GM18858 (cell line): Measurements from ENCODE around the gene HOXA11.

ENCODE experiments used
- ATAC-seq: cut with Tn5 transposase; IDR thresholded peaks from one replicate; pipeline ENCODE4 v1.9.1; 2021; ENCODE audit not compliant: unreplicated experiment

HOXA11 gene

DNA sequence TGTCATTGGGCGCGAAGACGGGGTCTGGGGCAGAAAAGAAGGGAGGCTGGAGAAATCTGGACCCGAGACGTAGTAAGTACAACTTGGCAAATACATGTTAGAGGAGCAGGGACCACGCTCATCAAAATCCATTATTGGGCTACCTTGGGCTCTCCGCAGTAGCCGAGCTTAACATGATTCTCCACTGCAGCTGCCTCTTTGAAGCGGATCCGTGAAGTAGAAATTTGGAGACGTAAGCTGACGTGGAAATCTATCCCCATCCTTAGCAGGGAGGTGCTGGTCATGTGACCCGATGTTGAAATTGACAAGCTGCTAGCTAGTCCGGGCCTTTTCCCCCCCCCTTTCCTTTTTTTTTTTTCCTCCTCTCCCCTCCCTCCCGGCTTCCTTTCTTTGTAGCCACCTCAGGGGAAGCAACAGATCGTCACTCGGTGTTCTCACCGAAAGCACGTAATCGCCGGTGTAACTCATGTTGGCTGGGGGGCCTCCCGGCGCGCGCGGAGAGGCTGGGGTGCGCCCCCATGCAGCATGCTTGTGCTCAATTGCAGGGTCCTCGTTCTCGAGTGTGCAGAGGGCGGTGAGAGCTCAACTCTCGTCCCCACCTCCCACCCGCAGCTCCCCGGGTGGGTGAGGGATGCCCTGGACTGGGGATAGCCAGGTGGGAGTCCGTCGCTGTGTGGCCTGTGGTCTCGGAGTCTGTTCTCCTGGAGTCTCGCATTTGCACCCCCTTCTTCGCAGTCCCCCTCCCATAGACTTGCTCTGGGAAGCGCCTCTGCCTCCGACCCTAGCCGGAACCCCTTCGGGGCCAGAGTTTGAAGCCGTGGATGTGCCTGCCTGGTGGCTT lies at the start of gene HOXA11:
Gene HOXA11, minus strand, starts transcription at position 220 of the 841 bp plus-strand sequence. Its CDS starts 88 bp downstream, at position 132.
- no peak for ATAC-seq

DNA sequence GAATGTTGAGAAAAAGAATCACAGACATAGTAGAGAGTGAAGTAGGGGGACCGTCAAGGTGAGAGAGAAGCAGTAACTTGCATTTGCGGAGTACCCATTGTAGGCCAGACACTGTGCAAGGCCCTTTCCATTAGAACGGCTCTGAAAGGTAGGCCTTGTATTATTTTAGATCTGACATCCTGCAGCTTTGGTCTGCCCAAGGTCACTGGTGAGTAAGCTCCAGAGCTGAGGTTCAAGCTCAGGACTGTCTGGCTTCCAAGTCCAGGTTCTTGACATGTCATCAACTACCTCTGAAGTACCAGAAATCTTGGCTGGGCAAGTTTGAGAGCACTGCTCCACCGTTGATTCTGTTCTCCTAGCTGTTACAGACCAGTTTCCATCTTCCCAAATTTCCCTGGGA lies 44.4 kb upstream of the HOXA11 start:
- ATAC-seq: no peak

DNA sequence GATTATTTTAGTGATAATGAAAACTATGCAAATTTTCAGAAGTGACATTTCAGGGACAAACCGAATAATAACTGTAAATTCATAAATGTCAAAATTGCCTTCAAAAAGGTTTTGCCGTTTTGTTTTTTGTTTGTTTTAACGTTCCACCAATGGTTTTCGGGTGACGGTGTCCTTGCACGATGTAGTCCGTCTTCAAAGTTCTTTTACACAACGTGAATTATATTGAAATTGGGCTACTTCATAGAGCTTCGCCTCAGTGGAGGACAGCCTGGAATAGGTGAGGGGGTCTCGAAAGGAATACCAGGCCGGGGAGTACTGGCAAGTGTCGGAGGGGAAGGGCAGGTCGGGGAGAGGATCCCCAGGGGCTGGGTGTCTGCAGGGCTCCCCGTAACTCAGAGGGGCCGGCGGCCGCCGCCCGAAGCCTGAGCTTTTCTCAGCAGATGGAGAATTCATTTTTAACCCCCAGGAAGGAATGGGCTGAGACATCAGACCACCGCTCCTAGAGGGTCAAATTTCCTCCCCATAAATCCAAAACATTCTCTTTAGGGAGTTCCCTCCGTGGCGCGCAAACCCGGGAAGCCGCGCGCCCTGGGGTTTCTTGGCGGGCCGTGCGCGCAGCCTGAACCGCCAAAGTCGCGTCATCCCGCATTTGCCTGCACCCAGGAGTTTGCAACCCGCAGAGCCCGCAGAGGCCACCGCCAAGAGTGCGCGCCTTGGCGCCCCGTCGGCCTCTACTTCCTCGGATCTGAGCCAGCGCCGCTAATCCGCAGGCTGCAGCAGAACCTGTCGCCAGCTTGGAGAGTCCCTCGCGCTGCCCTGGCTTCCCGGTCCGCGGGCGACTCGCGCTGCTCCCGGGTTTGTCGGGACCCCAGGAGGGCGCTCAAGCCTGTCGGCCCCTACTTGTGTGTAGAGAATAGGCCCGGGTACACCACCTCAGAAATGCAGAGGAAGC lies 40.2 kb upstream of the HOXA11 start:
- no peak for ATAC-seq

DNA sequence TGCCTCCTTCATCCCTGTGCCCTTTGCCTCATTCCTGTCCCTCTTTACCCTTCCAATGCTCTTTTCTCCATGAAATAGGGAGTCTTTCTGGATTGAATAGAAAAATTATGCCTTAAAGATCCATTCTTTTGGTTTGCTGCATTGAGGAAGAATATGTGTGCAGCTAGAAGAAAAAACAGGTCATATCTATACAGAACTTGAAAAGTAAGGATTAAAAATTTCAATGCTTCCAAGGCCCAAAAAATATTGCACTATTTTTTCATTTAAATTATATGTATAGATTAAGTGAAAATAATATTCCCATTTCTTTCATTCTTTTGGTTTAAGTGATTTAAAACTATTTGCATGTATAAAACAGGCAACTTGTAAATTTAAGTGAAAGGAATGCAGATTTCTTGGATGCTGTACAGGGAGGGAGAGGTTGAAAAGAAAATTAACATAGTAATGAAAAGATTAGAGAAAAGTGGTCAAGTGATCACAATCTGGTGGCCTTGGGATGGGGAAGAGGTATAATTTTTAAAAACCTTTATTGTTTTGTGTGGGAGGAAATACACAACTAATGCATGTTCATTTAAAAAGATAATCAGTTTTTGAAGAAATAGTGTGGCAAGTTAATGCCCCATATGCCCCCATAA lies 39.0 kb upstream of the HOXA11 start:
- ATAC-seq: no peak

DNA sequence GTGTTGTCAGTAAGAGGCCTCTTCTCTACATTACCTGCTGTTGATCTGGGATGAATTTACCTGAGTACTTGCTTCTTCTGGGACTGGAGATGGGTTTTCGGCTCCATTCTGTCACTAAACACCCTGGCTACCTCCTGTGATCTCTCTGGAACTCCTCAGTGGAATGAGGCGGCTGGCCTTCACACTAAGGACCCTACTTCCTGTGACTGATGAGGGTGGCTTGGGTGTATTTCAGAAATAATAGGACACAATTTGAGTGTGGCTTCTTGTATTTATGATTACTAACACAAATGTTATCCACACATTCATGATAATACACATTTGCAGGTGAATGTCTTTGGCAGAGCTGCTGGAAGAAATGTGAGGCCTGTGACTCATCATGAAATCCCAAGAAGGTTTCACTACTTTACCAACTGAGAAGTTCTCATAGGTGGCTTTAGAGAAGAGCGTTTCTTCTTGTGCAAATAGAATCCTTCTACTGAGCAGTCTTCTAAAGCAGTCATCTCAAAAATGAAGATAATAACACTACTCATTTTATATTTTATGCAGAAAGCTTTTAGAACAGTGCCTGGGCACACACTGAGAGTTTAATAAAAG lies 36.3 kb upstream of the HOXA11 start:
- ATAC-seq: no peak

DNA sequence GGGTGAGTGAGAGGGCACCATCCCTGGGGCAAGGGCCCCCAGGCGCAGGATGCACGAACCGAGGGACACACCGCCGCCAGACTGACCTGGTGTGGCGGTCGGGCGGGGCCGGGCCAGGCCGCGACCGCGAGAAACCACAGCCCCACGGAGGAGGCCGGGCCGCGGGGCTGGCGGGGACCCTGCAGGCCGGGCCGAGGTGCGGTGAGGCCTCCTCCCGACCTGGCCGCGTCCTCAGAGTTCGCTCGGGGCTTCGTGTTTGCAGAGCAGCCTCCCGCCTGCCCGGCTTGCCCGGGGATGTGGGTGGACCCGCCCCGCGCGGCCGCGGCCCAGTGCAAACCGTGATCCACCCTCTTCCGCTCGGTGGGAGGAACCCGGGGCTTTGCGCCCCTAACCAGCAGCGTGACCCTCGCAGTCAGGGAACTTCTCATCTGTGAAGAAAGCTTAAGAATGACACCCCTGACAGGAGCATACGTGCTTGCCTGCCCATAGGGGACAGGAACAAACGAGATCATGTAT lies 35.5 kb upstream of the HOXA11 start:
- ATAC-seq: no peak

DNA sequence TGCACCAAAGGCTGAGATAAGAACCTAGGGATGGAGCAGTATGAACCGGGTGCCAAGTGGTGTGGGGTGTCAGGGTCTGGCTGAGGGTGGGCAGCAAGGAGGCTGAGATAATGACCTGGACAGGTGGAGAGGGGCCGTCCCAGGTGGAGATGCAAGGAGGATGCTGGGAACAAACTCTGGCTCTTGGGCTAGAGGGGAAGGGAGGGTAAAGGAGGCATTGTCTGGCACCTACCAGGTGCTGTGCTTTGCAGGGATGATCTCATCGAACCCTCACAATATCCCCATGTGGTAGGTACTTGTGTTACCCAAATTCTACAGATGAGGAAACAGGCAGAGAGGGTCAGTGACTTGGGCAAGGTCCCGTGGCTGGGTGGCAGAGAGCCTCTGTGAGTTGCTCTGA lies 34.8 kb upstream of the HOXA11 start:
- ATAC-seq: no peak

DNA sequence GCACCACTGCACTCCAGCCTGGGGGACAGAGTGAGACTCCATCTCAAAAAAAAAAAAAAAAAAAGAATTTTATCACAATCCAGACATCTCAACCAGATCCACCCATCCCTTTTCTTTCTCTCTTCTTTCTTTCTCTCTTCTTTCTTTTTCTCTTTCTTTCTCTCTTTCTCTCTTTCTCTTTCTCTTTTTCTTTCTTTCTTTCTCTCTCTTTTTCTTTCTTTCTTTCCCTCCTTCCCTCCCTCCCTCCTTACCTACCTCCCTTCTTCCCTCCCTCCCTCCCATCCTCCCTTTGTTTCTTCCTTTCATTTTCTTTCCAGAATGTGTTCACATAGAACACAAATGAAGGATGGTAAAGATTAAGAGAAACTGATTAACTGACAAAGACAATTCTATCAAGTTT lies 32.9 kb upstream of the HOXA11 start:
- ATAC-seq: no peak

DNA sequence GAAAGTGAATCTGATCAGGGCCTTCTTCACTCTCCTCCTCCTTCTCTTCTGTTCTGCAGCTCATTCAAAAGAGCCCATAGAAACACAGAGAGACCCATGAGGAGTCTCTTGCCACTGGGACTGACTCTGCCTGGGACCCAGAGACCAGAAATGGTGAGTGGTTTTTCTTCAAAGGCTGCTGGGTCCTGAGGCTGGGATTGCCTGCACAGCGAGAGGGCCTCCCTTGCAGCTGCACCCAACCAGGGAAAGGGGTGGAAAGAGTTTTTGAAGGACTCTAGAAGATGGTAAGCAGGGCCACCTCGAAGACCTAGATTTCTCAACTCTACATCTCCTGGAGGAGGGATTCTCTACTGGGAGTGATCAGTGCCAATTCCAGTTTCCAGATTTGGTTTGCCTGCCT lies 30.3 kb upstream of the HOXA11 start:
- ATAC-seq: no peak

DNA sequence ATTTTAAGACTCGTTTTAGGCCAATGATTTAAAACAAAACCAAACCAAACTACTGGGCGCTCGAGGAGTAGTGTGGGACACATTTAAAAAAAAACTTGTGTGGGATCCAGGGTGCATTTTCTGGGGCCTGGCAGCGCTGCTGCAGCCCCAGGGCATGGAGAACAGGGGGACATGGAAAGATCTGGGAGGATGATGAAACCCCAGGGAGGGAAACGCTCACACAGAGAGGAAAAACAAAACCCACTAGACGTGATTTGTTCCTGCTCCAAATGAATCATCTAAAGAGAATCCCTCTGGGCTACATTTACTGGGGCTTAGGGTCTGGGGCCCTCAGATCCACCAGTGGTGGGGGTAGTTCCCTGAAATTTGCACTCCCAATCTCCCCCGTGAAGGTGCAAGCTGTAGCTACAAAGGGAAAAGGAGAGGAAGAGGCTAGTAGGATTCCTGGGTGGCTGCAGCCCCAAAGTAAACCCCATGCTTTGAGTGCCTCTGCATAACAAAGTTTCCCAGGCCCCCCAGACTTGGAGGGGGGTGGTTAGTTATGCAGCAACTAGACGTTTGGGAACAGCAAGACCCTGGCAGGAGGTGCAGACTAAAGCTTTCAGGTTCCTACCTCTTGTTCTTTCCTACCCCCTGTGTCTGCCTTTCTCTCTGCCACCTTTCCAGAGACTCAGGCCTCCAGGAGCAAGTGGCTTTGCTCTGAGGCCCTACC lies 29.4 kb upstream of the HOXA11 start:
- no peak for ATAC-seq

DNA sequence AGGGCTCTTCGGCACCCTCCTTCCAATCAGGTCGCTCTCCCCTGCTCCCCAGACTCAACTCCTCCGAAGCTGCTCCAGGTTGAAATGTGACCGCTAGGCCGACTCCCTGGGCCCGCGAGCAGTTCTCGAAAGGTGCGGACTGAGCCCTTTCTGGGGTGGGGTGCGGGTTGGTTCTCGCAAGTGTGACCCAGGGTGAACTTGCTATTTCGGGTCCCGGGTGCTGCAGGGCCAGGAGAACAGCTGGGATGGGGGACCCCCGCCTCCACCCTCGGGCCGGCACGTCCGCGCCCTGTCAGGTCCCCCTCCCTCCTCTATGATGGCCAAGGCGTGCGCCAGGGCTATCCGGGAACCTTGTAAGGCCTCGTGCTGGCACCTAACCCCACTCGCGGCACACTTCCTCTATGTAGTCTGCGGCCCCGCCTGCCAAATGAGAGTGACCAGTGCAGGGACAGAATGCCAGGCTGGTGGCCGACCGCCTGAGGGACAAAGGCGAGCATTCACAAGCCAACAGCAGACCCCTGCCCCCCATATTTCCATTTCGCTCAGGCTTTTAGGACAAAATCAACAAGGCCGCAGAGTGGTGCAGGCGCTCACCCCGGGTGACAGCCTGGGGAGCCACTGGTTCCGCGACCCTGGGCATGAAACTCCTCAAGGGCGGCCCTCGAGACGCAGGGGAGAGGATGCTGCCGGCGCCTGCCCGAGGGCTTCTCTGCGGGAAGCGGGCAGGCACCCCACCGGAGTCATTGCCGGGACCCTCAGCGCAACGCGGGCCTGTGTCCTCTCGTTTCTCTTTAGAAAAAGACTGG lies 28.6 kb upstream of the HOXA11 start:
- ATAC-seq: no peak

DNA sequence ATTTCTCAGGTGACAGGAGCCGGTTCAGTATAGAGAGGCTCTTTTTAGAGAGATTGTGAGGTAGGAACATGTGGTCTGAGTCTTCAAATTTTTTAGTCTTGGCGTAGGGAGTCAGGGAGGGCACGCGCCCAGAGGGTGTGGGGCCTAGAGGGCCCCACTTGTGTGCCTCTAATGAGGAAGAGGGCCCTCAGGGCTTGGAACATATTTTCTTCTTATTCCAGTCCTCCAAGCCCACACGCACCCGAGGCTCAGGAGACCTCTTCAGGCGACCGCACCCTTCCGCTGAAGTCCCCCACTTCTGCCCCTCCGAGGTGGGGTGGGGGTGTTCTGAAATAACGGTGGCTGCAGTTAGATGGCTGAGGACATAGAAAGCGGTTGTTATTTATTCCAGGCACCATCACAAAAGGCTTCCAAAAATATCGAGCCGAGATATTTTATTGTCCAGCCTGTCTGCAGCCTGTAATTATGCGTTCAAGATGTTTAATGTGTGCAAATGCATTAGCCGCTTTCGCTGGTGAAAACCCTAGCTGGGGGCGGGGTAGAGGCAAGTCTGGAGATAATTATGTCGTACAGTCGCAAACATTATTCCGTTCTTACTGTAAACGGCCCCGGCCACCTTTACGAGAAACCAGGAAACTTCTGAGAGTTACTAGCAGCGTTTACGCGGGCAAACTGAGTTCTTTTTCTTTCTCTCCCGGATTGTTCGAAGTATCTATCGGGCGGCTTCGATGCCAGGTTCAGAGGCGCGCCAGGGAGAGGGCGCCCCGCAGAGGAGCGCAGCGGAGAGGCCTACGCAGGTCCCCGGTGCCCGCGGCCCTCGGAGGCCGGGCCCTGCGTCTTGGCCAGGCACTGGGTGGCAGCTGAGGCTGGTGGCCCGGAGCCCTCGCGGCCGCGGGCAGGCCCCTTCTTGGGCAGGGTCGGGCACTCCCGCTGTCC lies 27.7 kb upstream of the HOXA11 start:
- no peak for ATAC-seq

DNA sequence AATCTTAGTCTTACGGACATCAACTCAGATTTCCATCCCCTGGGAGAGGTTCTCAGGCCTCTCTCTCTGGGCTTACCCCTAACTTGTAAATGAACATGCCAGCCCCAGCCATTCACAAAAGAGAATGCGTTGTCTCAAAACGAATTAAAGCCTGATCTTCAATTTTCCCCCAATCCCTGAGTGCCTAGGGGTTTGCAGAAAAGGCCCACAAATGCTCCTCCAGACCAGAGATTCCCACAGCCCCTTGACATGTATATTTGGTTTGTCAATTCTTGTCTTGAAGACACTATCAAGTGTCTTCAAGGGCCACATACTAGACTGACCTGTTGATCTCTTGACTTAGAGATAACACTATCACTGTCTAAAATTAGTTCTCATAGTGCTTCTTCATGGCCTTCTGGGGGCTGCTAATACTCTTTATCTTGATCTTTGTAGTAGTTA lies 26.8 kb upstream of the HOXA11 start:
- ATAC-seq: no peak

DNA sequence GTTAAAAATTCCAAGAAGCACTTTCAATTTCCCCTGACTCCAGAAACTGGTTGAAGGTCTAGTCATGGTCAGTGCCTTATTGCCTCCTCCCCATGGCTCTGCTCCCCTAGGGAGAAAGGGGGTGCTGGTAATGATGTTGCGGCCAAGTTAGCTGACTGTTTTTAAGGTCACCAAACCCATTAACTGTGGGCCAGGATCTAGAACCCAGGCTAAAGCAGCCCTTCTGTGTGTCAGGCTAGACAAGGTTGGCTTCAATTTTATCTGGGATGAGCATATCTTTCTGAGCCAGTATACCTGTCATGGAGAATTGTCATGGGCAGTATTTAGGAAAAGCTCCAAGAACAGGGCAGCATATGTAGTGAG lies 26.0 kb upstream of the HOXA11 start:
- ATAC-seq: no peak

DNA sequence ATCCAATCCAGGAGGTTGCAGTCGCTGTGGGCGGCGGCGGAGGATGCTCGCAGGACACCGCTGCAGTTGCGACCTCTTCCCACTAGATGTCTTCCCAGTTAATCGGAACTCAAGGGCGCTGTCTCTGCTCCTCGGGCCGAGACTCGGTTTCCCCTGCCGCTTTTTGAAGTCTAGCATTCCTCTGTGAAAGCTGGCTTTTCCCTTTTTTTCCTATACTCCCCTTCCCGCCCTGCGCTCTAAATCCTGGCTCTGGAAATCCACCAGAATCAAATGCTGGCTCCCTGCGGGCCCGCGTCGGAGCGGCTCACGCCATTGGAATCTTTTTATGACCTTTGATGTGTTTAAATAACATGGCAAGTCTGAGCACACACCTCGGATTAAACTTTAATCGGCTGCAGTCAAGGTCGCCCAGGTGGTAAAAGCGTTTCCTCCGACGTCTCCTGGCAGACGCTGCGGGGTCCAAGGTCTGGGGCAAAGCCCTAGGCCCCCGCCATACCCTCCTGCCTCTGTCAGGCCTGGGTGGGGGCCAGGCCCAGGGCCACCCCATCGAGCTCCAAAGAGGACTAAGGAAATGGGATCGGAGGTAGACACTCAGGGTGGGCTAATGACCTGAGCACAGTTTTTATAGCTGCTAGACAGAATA lies 25.5 kb upstream of the HOXA11 start:
- ATAC-seq: no peak

DNA sequence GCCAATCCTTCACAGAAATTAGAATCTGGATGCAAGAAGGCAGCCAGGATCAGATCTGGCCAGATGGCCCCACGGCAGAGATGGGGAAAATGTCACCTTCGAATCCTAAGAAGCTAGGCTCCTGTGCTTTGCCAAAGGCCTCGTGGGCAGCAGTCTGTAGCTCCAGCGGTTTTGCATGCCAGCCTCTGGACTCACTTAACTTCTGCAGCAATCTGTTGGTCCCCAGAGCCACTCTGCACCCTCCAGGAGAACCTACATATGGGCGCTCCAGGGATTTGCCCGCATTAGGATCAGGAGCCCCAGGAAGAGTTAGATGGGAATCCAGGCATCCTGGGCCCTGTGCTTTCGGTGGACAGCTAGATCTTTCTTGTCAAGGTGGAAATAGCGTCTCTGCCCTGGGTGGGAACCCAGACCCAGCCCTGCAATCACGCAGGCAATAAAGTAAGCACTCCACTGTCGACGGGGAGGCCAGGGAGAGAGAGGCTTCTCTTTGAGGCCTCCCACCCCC lies 25.0 kb upstream of the HOXA11 start:
- no peak for ATAC-seq

DNA sequence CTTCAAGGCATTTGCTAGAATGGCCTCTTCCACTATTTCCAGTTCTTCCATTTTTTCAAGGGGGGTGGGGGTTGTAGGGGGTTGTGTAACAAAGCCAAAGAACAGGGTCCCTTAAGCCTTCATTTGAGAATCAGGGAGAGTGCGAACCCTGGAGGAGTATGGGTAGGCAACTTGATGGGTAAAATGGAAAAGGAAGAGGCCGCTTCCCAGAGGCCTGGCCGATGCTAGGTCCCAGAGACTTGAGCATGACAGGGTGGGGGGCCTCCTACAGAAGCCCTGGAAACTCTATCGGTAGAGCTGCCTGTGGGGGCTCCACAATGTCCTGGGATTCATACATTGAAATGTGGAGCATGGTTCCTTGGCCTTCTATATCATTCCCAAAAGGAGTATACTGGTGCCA lies 24.0 kb upstream of the HOXA11 start:
- ATAC-seq: no peak
